ENCODE data around the gene AGBL4. TPM values are rescaled to one million over a fixed set of nuclear protein-coding genes. Genes with fewer than 3 reads are reported as not detected.

The AGBL4 gene
- total and polyA plus RNA-seq, 10 donors, result 0.05 to 1.8 (median 0.32) TPM; not detected in 1

DNA sequence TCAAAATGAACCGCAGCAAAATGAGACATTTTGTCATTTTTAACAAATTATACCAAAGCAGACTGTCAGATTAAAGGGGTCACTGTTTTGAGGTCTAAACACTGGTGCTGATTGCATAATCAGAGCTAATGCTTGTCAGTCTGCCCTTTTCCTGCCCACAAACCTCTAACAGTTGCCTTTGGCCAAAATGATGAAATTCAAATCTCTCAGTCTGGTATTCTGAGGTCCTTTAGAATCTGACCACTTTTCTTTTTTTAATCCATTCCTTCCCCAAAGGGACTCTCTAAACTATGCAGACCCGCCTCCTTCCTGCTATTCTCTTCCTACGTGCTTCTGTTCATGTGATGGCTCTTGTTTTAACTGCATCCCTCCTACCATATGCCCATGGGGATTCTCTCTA, 1406.5 kb downstream of the AGBL4 start:
- Histone ChIP-seq H3K4me1 (peaks cover 0 to 16% (median 3%) of the 10 kb centered on the region in 6 donors), H3K9me3 (no peaks in the 10 kb centered on the region), H3K36me3 (no peaks in the 10 kb centered on the region), H3K27ac (peak overlapping the region in 6 of 8 donors; percentile 6 to 59 (median 34)), H3K4me3 (no peak overlapping the region), H3K27me3 (replicated peaks in 1 of 7) (no peaks in the 10 kb centered on the region)
- DNase-seq, result no peak
- WGBS, 5 donors, result 13 to 30% (median 28%) methylated on average over 3 of the region's 3 CpGs
- intact Hi-C loops (cut with DNase I; ENCODE audit: low total_unique reads), result no loop called here
- TF ChIP-seq, protein P1, sequence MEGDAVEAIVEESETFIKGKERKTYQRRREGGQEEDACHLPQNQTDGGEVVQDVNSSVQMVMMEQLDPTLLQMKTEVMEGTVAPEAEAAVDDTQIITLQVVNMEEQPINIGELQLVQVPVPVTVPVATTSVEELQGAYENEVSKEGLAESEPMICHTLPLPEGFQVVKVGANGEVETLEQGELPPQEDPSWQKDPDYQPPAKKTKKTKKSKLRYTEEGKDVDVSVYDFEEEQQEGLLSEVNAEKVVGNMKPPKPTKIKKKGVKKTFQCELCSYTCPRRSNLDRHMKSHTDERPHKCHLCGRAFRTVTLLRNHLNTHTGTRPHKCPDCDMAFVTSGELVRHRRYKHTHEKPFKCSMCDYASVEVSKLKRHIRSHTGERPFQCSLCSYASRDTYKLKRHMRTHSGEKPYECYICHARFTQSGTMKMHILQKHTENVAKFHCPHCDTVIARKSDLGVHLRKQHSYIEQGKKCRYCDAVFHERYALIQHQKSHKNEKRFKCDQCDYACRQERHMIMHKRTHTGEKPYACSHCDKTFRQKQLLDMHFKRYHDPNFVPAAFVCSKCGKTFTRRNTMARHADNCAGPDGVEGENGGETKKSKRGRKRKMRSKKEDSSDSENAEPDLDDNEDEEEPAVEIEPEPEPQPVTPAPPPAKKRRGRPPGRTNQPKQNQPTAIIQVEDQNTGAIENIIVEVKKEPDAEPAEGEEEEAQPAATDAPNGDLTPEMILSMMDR (IDR thresholded peaks at IDR 0.05 in 8 of 11, conservative IDR thresholded peaks at IDR 0.05 in 3 of 11), result no peak
- TF ChIP-seq POLR2AphosphoS5 (IDR thresholded peaks at IDR 0.05) (no peak), POLR2A (IDR thresholded peaks at IDR 0.05) (no peak)

DNA sequence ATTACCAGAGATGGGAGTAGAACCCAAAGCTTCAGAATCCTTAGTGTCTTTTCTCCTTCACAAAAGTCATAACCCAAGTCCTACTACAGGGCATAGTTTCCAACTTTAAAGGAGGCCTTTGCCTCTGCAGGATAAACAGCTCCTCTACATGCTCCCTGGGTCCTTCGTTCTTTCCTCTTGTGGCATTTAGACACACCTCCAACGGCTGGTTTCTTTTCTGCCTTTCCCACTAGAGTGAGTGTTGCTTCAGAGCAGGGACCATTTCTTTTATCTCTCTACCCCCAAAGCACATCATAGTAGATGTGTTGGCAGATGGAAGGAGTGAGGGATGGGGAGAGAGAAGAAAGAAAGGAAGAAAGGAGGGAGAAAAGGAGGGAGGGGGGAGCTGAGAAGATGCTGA, 1407.0 kb downstream of the AGBL4 start:
- H3K27ac ChIP-seq, result peak overlapping the region in 2 of 8 donors; percentile 10 to 28
- 12 to 30% (median 28%) methylated on average over 2 of the region's 2 CpGs for WGBS, 5 donors
- no peaks in the 10 kb centered on the region for H3K36me3 ChIP-seq
- TF ChIP-seq POLR2AphosphoS5 (IDR thresholded peaks at IDR 0.05), result no peak
- TF ChIP-seq, protein P1 (IDR thresholded peaks at IDR 0.05 in 8 of 11, conservative IDR thresholded peaks at IDR 0.05 in 3 of 11), result no peak
- TF ChIP-seq POLR2A (IDR thresholded peaks at IDR 0.05), result no peak
- peaks cover 0 to 16% (median 3%) of the 10 kb centered on the region in 6 donors for H3K4me1 ChIP-seq
- DNase-seq, result no peak
- intact Hi-C loops (cut with DNase I; ENCODE audit: low total_unique reads), result no loop called here
- H3K4me3 ChIP-seq, result no peak overlapping the region
- no peaks in the 10 kb centered on the region for H3K27me3 ChIP-seq (replicated peaks in 1 of 7)
- no peaks in the 10 kb centered on the region for H3K9me3 ChIP-seq

DNA sequence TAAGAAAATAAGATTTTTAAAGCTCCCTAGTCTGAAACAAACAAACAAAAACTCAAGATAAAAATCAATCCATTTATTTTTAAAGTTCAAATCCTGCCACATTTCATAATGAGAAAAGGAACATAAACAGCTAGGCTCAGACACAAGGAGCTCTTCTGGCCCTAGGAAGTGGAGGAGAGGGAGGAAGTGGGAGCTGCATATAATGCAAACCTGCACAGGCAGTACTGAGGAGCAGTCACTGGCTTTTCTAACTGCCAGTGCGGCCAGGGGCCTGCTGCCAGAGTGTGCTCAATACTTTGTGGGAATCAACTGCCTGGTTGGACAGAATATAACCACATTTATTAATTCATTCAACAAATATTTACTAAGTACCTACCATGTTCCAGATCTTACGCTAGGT, 1411.9 kb downstream of the AGBL4 start:
- Histone ChIP-seq H3K27me3 (replicated peaks in 1 of 7) (no peaks in the 10 kb centered on the region), H3K27ac (no peak overlapping the region), H3K36me3 (no peaks in the 10 kb centered on the region), H3K9me3 (no peaks in the 10 kb centered on the region), H3K4me1 (peaks cover 0 to 16% (median 0%) of the 10 kb centered on the region in 6 donors), H3K4me3 (no peak overlapping the region)
- no peak for DNase-seq
- intact Hi-C loops (cut with DNase I; ENCODE audit: low total_unique reads), result no loop called here
- TF ChIP-seq POLR2AphosphoS5 (IDR thresholded peaks at IDR 0.05) (no peak), POLR2A (IDR thresholded peaks at IDR 0.05) (no peak)
- TF ChIP-seq, protein P1 (IDR thresholded peaks at IDR 0.05 in 8 of 11, conservative IDR thresholded peaks at IDR 0.05 in 3 of 11), result no peak
- WGBS, 5 donors, result 60 to 90% (median 69%) methylated on average over 2 of the region's 2 CpGs

DNA sequence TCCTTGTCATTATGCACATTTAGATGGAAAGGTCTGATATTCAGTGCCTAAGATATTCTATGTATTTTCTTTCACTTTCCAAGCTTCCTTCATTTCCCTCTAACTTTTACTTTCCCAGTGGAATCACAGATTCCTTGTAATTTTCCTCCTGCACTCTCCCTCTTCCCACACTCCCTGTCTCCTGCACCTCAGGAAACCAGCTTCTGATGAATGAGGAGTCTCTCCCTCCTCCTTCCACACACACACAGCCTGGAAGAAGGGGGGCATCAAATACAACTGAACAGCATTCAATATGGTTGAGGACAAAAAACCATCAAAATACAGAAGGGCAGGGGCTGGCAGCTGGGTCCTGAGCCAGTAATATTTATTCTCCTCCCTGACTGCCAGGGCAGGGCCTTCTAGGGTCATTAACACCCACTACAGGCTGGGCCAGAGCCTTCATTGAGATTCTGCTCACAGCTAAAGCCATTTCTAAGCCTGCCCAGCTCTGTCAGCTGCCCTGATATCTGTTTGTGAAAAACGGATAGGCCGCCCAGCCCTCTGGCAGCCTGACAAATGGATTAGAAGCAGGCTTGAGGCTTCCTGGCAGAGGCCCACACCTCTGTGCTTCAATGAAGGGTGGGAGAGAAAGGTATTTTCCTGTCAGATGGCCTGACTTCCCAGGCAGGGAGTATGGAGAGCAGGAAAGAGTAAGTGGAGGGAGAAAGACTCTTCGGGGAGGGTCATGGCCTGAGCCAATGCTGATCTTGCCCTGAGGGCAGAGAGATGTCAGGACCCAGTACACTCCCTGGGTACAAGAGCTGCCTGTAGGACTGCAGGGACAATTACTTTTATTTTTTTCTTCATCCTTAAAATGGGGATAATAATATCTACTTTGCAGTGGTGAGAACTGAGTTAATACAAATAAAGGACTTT, 1412.9 kb downstream of the AGBL4 start:
- TF ChIP-seq POLR2A (IDR thresholded peaks at IDR 0.05), result no peak
- TF ChIP-seq, protein P1 (IDR thresholded peaks at IDR 0.05 in 8 of 11, conservative IDR thresholded peaks at IDR 0.05 in 3 of 11), result no peak
- no peak for TF ChIP-seq POLR2AphosphoS5 (IDR thresholded peaks at IDR 0.05)
- Histone ChIP-seq H3K27ac (peak overlapping the region in 5 of 8 donors; percentile 24 to 56 (median 46)), H3K36me3 (no peaks in the 10 kb centered on the region), H3K4me1 (peaks cover 0 to 8% (median 0%) of the 10 kb centered on the region in 6 donors), H3K27me3 (replicated peaks in 1 of 7) (no peaks in the 10 kb centered on the region), H3K9me3 (no peaks in the 10 kb centered on the region), H3K4me3 (no peak overlapping the region)
- intact Hi-C loops (cut with DNase I; ENCODE audit: low total_unique reads), result no loop called here
- WGBS, 5 donors, result 60 to 78% (median 68%) methylated on average over 3 of the region's 3 CpGs
- no peak for DNase-seq
